Activated T-cell treated with anti-CD3 and anti-CD28 coated beads for 1 hour (primary cell): ENCODE results near the gene KAT6B.

Source experiments
- DNase-seq: peaks from one replicate; pipeline ENCODE4 v3.0.0-alpha.2; 2020; ENCODE audit warnings: low read depth

KAT6B gene

GRCh38 chr10:74824184-74824899, 2.1 kb upstream of the KAT6B start:
- DNase-seq, result no peak

GRCh38 chr10:74824900-74825370, 1.5 kb upstream of the KAT6B start:
- no peak for DNase-seq

GRCh38 chr10:74825371-74826141, 844 bp upstream of the KAT6B start:
- DNase-seq, result peak; percentile 39

GRCh38 chr10:74827045-74827441, 643 bp downstream of the KAT6B start:
- DNase-seq, result no peak

GRCh38 chr10:74827694-74828093, 1.3 kb downstream of the KAT6B start:
- no peak for DNase-seq

GRCh38 chr10:74828946-74829345, 2.5 kb downstream of the KAT6B start:
- DNase-seq, result no peak

GRCh38 chr10:74831518-74832120, 5.2 kb downstream of the KAT6B start:
- no peak for DNase-seq

GRCh38 chr10:74835963-74836362, 9.6 kb downstream of the KAT6B start:
- DNase-seq, result no peak

GRCh38 chr10:74836877-74837276, 10.5 kb downstream of the KAT6B start:
- DNase-seq, result no peak

GRCh38 chr10:74837743-74838142, 11.3 kb downstream of the KAT6B start:
- no peak for DNase-seq

- DNase-seq, result no peak
These were observed 13.3 kb downstream of the KAT6B start for GRCh38 chr10:74839708-74840107.

GRCh38 chr10:74841265-74841973, 15.0 kb downstream of the KAT6B start:
- DNase-seq, result no peak

GRCh38 chr10:74842301-74842954, 16.0 kb downstream of the KAT6B start:
- DNase-seq, result no peak

- no peak for DNase-seq
These were observed 20.6 kb downstream of the KAT6B start for GRCh38 chr10:74846958-74847357.

- DNase-seq, result no peak
These were observed 25.4 kb downstream of the KAT6B start for GRCh38 chr10:74851831-74852230.

- DNase-seq, result no peak
These were observed 26.0 kb downstream of the KAT6B start for GRCh38 chr10:74852381-74852780.

GRCh38 chr10:74854610-74855009, 28.2 kb downstream of the KAT6B start:
- no peak for DNase-seq

- no peak for DNase-seq
These were observed 28.6 kb downstream of the KAT6B start for GRCh38 chr10:74855027-74855426.

- DNase-seq, result no peak
These were observed 29.0 kb downstream of the KAT6B start for GRCh38 chr10:74855439-74855838.

- DNase-seq, result no peak
These were observed 30.5 kb downstream of the KAT6B start for GRCh38 chr10:74856940-74857339.

- no peak for DNase-seq
These were observed 31.2 kb downstream of the KAT6B start for GRCh38 chr10:74857586-74857985.

- DNase-seq, result no peak
These were observed 33.1 kb downstream of the KAT6B start for GRCh38 chr10:74859546-74859945.
